Measurements from ENCODE around the gene PLN.

PLN gene

GRCh38 chr6:118537574-118537973 lies 10.5 kb upstream of the PLN start:
- no peak for DNase-seq (ENCODE audit: low read depth in 2 of 2)

- DNase-seq (ENCODE audit: low read depth in 2 of 2): no peak
Observed at GRCh38 chr6:118542184-118542952, 5.7 kb upstream of the PLN start.

DNA sequence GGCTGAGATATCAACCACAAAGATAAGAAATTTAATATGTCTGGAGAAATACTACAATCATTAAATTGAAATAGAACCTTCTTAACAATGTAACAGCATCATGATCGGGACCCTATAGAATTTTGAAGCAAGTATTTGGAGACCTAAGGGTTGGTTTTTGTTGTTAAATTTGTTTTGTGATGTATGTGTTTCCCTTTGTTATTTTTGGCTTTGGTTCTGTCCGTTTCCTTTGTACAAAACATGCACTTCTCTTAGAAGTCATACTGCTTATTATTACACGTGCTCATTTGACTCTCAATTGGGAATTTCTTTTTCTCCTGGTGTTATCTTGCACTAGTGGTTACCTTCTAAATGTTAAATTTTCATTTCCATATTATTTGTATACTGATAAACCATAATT lies 4.0 kb upstream of the PLN start:
- DNase-seq (ENCODE audit: low read depth in 2 of 2): no peak

DNA sequence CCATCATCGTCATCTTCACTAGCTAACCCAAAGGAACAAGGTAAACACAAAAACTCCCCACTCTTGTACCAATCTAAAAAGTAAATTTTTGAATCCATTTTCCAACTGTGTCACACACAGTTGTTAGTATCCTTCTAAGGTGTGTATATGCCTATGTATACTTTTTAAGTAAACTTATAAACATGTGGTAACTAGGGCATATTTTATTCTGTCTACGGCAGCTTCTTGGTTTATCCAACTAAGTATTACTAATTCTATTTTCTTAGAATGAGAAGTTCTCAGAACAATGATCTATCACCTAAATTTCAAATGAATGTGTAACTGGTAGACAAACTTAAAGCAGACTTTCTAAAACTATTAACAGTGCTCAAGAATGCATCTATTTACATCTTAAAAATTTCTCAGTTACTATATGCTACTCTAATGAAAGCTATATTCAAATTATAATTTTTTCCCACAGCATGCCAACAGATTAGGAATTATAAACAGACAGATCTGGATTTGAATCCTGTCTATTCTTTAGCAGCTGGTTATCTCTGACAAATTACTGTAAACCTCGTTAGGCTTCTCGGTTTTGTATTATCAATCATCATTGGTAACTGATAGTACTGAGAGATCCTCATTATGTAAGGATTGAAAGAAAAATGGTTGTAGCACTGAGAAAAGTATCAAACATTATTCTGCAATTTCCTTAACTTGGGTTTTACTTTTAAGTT lies 1.8 kb upstream of the PLN start:
- DNase-seq (ENCODE audit: low read depth in 2 of 2): no peak

GRCh38 chr6:118546880-118547218 lies 1.2 kb upstream of the PLN start:
- no peak for DNase-seq (ENCODE audit: low read depth in 2 of 2)

GRCh38 chr6:118548613-118549012 lies 517 bp downstream of the PLN start:
- no peak for DNase-seq (ENCODE audit: low read depth in 2 of 2)

- DNase-seq (ENCODE audit: low read depth in 2 of 2): no peak
Observed at GRCh38 chr6:118551063-118552053, 3.3 kb downstream of the PLN start.

DNA sequence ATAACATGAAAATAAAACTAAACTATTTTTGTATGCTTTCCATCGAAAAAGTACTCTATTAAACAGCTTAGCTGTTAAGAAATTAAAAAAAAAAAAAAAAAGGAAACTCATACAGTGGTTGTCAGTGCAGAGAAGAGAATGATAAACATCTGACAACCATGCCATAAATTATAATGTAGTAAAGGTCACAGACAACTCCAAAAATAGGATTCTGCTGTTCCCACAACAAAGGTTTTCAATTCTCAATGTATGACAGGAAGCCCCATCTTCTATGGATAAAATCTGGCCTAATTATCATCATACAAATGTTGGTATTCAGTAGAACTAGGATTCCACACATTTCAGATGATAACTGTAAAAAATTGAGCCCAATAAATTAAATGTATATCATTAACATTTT lies 5.0 kb downstream of the PLN start:
- no peak for DNase-seq (ENCODE audit: low read depth in 2 of 2)

DNA sequence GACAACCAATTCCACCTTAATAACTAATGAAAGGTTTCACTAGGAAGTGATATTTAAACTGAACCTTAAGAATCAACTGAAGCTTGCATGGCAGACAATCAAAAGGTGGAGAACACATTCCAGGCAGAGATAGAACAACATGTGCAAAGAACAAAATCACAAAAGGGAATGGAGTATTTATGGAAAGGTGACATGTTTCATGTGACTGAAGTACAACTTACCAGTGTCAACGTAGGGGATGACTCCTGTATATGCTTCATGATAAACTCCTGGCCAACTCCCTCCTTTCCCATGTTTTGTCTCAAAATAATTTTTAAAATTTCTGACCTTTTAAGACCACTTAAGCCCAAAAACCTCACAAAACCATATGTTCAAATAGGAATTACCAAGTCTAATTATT lies 6.6 kb downstream of the PLN start:
- DNase-seq (ENCODE audit: low read depth in 2 of 2): no peak

DNA sequence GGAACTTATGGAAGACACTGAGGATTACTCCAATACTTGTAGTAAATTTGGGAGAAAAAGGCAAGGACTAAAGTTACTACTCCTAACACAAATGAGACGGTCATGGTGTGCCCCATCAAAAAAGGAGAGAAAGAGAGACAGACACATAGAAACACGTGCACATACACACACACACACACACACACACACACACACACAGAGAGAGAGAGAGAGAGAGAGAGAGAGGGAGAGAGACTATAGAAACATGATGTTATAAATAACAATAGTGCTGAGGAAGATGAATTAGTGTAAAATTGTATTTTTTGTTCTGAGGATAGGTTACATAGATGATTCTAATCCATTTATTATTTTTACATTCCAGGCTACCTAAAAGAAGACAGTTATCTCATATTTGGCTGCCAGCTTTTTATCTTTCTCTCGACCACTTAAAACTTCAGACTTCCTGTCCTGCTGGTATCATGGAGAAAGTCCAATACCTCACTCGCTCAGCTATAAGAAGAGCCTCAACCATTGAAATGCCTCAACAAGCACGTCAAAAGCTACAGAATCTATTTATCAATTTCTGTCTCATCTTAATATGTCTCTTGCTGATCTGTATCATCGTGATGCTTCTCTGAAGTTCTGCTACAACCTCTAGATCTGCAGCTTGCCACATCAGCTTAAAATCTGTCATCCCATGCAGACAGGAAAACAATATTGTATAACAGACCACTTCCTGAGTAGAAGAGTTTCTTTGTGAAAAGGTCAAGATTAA lies 10.5 kb downstream of the PLN start:
- DNase-seq (ENCODE audit: low read depth in 2 of 2): no peak

DNA sequence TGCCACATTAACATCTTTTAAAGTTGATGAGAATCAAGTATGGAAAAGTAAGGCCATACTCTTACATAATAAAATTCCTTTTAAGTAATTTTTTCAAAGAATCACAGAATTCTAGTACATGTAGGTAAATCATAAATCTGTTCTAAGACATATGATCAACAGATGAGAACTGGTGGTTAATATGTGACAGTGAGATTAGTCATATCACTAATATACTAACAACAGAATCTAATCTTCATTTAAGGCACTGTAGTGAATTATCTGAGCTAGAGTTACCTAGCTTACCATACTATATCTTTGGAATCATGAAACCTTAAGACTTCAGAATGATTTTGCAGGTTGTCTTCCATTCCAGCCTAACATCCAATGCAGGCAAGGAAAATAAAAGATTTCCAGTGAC lies 11.6 kb downstream of the PLN start:
- no peak for DNase-seq (ENCODE audit: low read depth in 2 of 2)

GRCh38 chr6:118562248-118562647 lies 14.2 kb downstream of the PLN start:
- no peak for DNase-seq (ENCODE audit: low read depth in 2 of 2)

GRCh38 chr6:118562959-118563358 lies 14.9 kb downstream of the PLN start:
- no peak for DNase-seq (ENCODE audit: low read depth in 2 of 2)

DNA sequence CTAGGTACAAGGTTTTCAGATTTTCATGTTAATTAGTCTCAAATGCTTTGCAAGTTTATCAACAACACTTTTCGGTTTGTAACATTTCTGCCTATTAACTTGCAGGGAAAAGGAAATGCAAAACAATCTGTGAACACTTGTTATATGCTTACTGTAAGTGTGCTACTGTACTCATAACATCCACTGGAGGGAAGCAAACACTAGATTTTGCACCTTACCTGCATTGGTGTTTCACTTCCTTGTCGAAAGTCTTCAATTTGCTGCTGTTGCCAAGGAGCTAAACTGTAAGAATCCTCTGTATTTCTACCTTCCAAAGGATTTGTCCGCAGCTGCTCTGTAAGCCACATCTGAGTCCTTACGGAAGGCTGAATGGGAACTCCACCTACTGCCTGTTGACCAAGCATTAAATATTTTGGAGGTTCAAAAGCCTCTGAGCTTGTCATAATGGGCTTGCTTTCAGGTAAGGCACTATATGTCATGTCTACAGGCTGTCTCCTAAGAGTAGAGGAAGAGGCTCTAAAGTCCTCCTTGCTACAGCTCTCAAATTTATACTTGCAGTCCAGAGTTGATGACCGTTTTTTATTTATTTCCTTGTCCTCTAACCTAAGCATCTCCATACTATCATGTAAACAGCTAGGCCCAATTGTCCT lies 17.3 kb downstream of the PLN start:
- DNase-seq (ENCODE audit: low read depth in 2 of 2): no peak

- DNase-seq (ENCODE audit: low read depth in 2 of 2): no peak
Observed at GRCh38 chr6:118567974-118568373, 19.9 kb downstream of the PLN start.

- DNase-seq (ENCODE audit: low read depth in 2 of 2): no peak
Observed at GRCh38 chr6:118569498-118569897, 21.4 kb downstream of the PLN start.

- DNase-seq (ENCODE audit: low read depth in 2 of 2): no peak
Observed at GRCh38 chr6:118571121-118571520, 23.0 kb downstream of the PLN start.

- DNase-seq (ENCODE audit: low read depth in 2 of 2): no peak
Observed at GRCh38 chr6:118574051-118574865, 26.2 kb downstream of the PLN start.

DNA sequence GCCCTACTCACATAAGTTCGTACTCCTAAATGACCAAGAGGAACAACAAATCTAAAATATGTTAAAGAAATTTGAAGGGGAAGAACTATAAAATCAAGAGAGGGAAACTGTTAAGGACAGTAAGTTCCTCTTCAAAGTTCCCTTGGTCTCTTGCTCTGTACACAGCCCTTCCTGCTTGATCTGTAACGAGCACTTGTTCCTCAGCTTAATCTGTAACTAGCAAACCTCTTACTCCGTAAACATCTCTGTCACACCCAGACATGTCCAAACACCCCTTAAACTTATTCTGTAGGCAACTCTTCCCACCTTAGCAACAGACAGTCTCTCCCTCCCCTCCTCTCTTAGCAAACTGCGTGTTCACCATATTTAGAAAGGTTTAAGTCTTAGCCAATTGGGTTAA lies 29.9 kb downstream of the PLN start:
- DNase-seq (ENCODE audit: low read depth in 2 of 2): no peak

DNA sequence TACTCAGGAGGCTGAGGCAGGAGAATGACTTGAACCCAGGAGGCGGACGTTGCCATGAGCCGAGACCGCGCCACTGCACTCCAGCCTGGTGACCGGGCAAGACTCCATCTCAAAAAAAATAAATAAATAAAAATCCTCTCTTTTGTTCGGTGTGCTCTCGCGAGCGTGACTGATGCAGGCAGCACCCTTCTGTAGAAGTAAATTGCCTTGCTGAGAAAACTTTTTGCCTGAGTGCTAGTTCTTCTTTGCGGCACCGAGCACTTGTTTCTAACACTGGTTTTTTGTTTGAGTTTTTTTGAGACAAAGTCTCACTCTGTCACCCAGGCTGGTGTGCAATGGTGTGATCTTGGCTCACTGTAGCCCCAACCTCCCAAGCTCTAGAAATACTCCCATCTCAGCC lies 30.5 kb downstream of the PLN start:
- no peak for DNase-seq (ENCODE audit: low read depth in 2 of 2)
